SK-N-SH treated with all-trans-retinoic acid at 6 μM for 48 hours (cell line): ENCODE measurements around the gene ZNF341.

Source experiments
- ATAC-seq: fragments of 200-7000 bp; cut with Tn5 transposase; 3 replicates; pipeline ENCODE4 v1.9.1; 2020; ENCODE audit warnings: mild to moderate bottlenecking, moderate library complexity
- ARNTL ChIP-seq: fragments of 450-650 bp; formaldehyde crosslinking; IDR thresholded peaks from 2 replicates; pipeline ENCODE4 v1.5.0; 2020; ENCODE audit warnings: low read depth, mild to moderate bottlenecking, moderate library complexity, borderline replicate concordance
- CSDC2 ChIP-seq: fragments of 250-450 bp; sonication (Bioruptor Pico); IDR thresholded peaks from 2 replicates; pipeline ENCODE4 v1.5.0; 2020; ENCODE audit warnings: mild to moderate bottlenecking, moderate library complexity
- ESRRG ChIP-seq: fragments of 250-450 bp; sonication (Bioruptor Pico); IDR thresholded peaks from 2 replicates; pipeline ENCODE4 v1.6.1; 2021; ENCODE audit warnings: mild to moderate bottlenecking
- ISL1 ChIP-seq: fragments of 250-450 bp; sonication (Bioruptor Pico); IDR thresholded peaks from 2 replicates; pipeline ENCODE4 v2.1.2; 2022; ENCODE audit warnings: mild to moderate bottlenecking, moderate library complexity
- OSR1 ChIP-seq: fragments of 250-450 bp; sonication (Bioruptor Pico); IDR thresholded peaks from 2 replicates; pipeline ENCODE4 v1.8.0; 2022; ENCODE audit warnings: moderate library complexity, mild to moderate bottlenecking, inconsistent platforms
- SNAI2 ChIP-seq: fragments of 250-450 bp; sonication (Bioruptor Pico); IDR thresholded peaks from 2 replicates; pipeline ENCODE4 v1.5.0; 2020; ENCODE audit warnings: mild to moderate bottlenecking, moderate library complexity
- TCF4 ChIP-seq: fragments of 250-450 bp; sonication (Bioruptor Pico); IDR thresholded peaks from 2 replicates; pipeline ENCODE4 v1.8.0; 2021; ENCODE audit warnings: mild to moderate bottlenecking, moderate library complexity, borderline replicate concordance
- TOX ChIP-seq: fragments of 250-450 bp; sonication (Bioruptor Pico); IDR thresholded peaks from 2 replicates; pipeline ENCODE4 v1.8.0; 2021; ENCODE audit warnings: mild to moderate bottlenecking, moderate library complexity, borderline replicate concordance
- ZFP3 ChIP-seq: fragments of 250-450 bp; sonication (Bioruptor Pico); IDR thresholded peaks from 2 replicates; pipeline ENCODE4 v1.5.0; 2020; ENCODE audit warnings: mild to moderate bottlenecking, moderate library complexity
- ZFP30 ChIP-seq: fragments of 450-650 bp; formaldehyde crosslinking; IDR thresholded peaks from 2 replicates; pipeline ENCODE4 v1.5.0; 2022; ENCODE audit warnings: mild to moderate bottlenecking, moderate library complexity
- ZNF565 ChIP-seq: fragments of 450-650 bp; formaldehyde crosslinking; conservative IDR thresholded peaks from 2 replicates; pipeline ENCODE4 v1.5.0; 2020; ENCODE audit warnings: low read depth, mild to moderate bottlenecking, moderate library complexity
- ZNF70 ChIP-seq: fragments of 450-650 bp; formaldehyde crosslinking; IDR thresholded peaks from 2 replicates; pipeline ENCODE4 v1.5.0; 2020; ENCODE audit warnings: mild to moderate bottlenecking, moderate library complexity
- ZNF8 ChIP-seq: fragments of 450-650 bp; formaldehyde crosslinking; IDR thresholded peaks from 2 replicates; pipeline ENCODE4 v1.5.0; 2020; ENCODE audit warnings: mild to moderate bottlenecking, moderate library complexity
- TF ChIP-seq, protein P1 (sequence below): fragments of 250-450 bp; sonication (Bioruptor Pico); IDR thresholded peaks from 2 replicates; pipeline ENCODE4 v1.8.0; 2020; ENCODE audit warnings: mild to moderate bottlenecking, moderate library complexity, borderline replicate concordance
- TF ChIP-seq, protein P2 (sequence below): fragments of 250-450 bp; sonication (Bioruptor Pico); IDR thresholded peaks from 2 replicates; pipeline ENCODE4 v1.5.1; 2021; ENCODE audit warnings: mild to moderate bottlenecking, moderate library complexity
- TF ChIP-seq, protein P3 (sequence below): fragments of 250-450 bp; sonication (Bioruptor Pico); IDR thresholded peaks from 2 replicates; pipeline ENCODE4 v1.5.0; 2020; ENCODE audit warnings: mild to moderate bottlenecking, moderate library complexity
- TF ChIP-seq, protein P4 (sequence below): fragments of 250-450 bp; sonication (Bioruptor Pico); IDR thresholded peaks from 2 replicates; pipeline ENCODE4 v1.8.0; 2021; ENCODE audit warnings: low read depth, mild to moderate bottlenecking, moderate library complexity, borderline replicate concordance

ZNF341 gene

DNA sequence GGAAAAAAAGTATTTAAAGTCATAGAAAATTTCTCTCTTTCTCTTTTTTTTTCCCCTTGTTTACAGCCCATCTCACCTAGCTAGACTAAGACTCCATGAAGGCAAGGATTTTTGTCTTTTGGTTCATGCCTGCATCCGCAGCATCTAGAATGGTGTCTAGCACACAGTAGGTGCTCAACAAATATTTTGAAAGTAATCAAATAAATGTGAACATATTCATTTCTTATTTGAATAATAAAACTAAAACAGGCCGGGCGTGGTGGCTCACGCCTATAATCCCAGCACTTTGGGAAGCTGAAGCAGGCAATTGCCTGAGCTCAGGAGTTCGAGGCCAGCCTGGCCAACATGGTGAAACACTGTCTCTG, 4.7 kb upstream of the ZNF341 start (continued):
- TF ChIP-seq, protein P1, sequence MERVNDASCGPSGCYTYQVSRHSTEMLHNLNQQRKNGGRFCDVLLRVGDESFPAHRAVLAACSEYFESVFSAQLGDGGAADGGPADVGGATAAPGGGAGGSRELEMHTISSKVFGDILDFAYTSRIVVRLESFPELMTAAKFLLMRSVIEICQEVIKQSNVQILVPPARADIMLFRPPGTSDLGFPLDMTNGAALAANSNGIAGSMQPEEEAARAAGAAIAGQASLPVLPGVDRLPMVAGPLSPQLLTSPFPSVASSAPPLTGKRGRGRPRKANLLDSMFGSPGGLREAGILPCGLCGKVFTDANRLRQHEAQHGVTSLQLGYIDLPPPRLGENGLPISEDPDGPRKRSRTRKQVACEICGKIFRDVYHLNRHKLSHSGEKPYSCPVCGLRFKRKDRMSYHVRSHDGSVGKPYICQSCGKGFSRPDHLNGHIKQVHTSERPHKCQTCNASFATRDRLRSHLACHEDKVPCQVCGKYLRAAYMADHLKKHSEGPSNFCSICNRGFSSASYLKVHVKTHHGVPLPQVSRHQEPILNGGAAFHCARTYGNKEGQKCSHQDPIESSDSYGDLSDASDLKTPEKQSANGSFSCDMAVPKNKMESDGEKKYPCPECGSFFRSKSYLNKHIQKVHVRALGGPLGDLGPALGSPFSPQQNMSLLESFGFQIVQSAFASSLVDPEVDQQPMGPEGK, result no peak
- TF ChIP-seq ZFP30 (CRISPR knock-in tag), result no peak
- TF ChIP-seq ZNF8, result no peak

DNA sequence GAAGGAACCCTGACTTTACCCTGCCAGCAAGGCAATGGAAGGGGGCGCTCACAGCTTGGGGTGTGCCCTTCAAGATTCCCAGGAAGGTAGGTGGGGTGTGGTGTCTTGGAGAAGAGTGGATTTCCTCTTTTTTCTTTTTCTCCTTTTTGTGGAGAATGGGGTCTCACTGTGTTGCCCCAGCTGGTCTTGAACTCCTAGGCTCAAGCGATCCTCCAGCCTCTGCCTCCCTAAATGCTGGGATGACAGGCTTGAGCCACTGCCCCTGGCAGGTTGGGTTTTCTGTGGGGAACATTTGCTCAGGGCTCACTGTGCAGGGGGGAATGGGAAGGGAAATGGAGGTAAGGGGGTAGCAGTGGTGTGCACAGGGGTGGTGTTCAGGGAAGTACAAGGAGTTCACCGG, 4.0 kb upstream of the ZNF341 start:
- TF ChIP-seq SNAI2, result no peak
- TF ChIP-seq ZNF70 (CRISPR knock-in tag), result no peak
- TF ChIP-seq ESRRG (CRISPR knock-in tag), result no peak
- no peak for TF ChIP-seq ZFP3
- TF ChIP-seq CSDC2 (CRISPR knock-in tag), result no peak
- TF ChIP-seq, protein P1, result no peak
- TF ChIP-seq ZFP30 (CRISPR knock-in tag), result no peak
- TF ChIP-seq, protein P2, sequence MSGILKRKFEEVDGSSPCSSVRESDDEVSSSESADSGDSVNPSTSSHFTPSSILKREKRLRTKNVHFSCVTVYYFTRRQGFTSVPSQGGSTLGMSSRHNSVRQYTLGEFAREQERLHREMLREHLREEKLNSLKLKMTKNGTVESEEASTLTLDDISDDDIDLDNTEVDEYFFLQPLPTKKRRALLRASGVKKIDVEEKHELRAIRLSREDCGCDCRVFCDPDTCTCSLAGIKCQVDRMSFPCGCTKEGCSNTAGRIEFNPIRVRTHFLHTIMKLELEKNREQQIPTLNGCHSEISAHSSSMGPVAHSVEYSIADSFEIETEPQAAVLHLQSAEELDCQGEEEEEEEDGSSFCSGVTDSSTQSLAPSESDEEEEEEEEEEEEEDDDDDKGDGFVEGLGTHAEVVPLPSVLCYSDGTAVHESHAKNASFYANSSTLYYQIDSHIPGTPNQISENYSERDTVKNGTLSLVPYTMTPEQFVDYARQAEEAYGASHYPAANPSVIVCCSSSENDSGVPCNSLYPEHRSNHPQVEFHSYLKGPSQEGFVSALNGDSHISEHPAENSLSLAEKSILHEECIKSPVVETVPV (CRISPR knock-in tag), result no peak
- no peak for TF ChIP-seq ZNF565 (CRISPR knock-in tag)
- TF ChIP-seq, protein P3, sequence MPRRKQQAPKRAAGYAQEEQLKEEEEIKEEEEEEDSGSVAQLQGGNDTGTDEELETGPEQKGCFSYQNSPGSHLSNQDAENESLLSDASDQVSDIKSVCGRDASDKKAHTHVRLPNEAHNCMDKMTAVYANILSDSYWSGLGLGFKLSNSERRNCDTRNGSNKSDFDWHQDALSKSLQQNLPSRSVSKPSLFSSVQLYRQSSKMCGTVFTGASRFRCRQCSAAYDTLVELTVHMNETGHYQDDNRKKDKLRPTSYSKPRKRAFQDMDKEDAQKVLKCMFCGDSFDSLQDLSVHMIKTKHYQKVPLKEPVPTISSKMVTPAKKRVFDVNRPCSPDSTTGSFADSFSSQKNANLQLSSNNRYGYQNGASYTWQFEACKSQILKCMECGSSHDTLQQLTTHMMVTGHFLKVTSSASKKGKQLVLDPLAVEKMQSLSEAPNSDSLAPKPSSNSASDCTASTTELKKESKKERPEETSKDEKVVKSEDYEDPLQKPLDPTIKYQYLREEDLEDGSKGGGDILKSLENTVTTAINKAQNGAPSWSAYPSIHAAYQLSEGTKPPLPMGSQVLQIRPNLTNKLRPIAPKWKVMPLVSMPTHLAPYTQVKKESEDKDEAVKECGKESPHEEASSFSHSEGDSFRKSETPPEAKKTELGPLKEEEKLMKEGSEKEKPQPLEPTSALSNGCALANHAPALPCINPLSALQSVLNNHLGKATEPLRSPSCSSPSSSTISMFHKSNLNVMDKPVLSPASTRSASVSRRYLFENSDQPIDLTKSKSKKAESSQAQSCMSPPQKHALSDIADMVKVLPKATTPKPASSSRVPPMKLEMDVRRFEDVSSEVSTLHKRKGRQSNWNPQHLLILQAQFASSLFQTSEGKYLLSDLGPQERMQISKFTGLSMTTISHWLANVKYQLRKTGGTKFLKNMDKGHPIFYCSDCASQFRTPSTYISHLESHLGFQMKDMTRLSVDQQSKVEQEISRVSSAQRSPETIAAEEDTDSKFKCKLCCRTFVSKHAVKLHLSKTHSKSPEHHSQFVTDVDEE, result no peak
- TF ChIP-seq, all 23 proteins: peak for 0
- no peak for ATAC-seq

DNA sequence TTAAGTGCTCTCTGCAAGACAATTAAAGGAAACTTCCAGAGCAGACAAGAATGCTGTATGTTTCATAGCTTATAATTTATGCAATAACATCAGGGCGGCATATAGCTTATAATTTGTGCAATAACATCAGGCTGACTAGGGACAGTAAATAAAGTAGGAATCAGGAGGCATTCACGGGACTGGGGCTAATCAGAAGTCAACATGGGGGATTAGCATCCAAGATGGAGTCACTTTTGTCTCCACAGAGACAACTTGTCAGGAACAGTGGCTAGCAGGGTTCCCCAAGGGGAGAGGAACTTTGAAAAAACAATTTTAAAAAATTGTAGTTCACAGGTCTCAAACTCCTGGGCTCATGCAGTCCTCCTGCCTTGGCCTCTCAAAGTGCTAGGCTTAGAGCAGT, 3.3 kb upstream of the ZNF341 start:
- TF ChIP-seq ZNF70 (CRISPR knock-in tag) (no peak), ZFP3 (no peak), SNAI2 (no peak), OSR1 (CRISPR knock-in tag) (no peak), ESRRG (CRISPR knock-in tag) (no peak), ARNTL (CRISPR knock-in tag) (no peak), CSDC2 (CRISPR knock-in tag) (no peak), ISL1 (CRISPR knock-in tag) (no peak), ZFP30 (CRISPR knock-in tag) (no peak), TCF4 (CRISPR knock-in tag) (no peak), TOX (CRISPR knock-in tag) (no peak)
- TF ChIP-seq, protein P4, sequence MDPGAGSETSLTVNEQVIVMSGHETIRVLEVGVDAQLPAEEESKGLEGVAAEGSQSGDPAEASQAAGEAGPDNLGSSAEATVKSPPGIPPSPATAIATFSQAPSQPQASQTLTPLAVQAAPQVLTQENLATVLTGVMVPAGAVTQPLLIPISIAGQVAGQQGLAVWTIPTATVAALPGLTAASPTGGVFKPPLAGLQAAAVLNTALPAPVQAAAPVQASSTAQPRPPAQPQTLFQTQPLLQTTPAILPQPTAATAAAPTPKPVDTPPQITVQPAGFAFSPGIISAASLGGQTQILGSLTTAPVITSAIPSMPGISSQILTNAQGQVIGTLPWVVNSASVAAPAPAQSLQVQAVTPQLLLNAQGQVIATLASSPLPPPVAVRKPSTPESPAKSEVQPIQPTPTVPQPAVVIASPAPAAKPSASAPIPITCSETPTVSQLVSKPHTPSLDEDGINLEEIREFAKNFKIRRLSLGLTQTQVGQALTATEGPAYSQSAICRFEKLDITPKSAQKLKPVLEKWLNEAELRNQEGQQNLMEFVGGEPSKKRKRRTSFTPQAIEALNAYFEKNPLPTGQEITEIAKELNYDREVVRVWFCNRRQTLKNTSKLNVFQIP (CRISPR knock-in tag), result no peak
- TF ChIP-seq, protein P1, result no peak
- TF ChIP-seq, all 23 proteins: peak for 0
- no peak for ATAC-seq
